ENCODE data around the gene CNGB1. TPM values are rescaled to one million over a fixed set of nuclear protein-coding genes. Genes with fewer than 3 reads are reported as not detected.

CNGB1 gene
- total and polyA plus RNA-seq, 2 of the 13 experiments (the other 11 are each of a cell fraction or from before 2014, with no cell fraction given), result 0.02 to 0.15 TPM

GRCh38 chr16:58016840-58017446, 46.0 kb upstream of the CNGB1 start (continued):
- TF ChIP-seq, protein P1, sequence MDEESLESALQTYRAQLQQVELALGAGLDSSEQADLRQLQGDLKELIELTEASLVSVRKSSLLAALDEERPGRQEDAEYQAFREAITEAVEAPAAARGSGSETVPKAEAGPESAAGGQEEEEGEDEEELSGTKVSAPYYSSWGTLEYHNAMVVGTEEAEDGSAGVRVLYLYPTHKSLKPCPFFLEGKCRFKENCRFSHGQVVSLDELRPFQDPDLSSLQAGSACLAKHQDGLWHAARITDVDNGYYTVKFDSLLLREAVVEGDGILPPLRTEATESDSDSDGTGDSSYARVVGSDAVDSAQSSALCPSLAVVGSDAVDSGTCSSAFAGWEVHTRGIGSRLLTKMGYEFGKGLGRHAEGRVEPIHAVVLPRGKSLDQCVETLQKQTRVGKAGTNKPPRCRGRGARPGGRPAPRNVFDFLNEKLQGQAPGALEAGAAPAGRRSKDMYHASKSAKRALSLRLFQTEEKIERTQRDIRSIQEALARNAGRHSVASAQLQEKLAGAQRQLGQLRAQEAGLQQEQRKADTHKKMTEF (CRISPR knock-in tag; IDR thresholded peaks at IDR 0.05), result no peak
- TF ChIP-seq SIX4 (CRISPR knock-in tag; IDR thresholded peaks at IDR 0.05) (no peak), LCORL (IDR thresholded peaks at IDR 0.05) (no peak), LCORL (CRISPR knock-in tag; IDR thresholded peaks at IDR 0.05) (no peak), ZMYM3 (CRISPR knock-in tag; IDR thresholded peaks at IDR 0.05) (no peak)
- TF ChIP-seq, protein P2, sequence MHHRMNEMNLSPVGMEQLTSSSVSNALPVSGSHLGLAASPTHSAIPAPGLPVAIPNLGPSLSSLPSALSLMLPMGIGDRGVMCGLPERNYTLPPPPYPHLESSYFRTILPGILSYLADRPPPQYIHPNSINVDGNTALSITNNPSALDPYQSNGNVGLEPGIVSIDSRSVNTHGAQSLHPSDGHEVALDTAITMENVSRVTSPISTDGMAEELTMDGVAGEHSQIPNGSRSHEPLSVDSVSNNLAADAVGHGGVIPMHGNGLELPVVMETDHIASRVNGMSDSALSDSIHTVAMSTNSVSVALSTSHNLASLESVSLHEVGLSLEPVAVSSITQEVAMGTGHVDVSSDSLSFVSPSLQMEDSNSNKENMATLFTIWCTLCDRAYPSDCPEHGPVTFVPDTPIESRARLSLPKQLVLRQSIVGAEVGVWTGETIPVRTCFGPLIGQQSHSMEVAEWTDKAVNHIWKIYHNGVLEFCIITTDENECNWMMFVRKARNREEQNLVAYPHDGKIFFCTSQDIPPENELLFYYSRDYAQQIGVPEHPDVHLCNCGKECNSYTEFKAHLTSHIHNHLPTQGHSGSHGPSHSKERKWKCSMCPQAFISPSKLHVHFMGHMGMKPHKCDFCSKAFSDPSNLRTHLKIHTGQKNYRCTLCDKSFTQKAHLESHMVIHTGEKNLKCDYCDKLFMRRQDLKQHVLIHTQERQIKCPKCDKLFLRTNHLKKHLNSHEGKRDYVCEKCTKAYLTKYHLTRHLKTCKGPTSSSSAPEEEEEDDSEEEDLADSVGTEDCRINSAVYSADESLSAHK (CRISPR knock-in tag; IDR thresholded peaks at IDR 0.05; ENCODE audit: borderline replicate concordance), result no peak
- TF ChIP-seq, protein P3, sequence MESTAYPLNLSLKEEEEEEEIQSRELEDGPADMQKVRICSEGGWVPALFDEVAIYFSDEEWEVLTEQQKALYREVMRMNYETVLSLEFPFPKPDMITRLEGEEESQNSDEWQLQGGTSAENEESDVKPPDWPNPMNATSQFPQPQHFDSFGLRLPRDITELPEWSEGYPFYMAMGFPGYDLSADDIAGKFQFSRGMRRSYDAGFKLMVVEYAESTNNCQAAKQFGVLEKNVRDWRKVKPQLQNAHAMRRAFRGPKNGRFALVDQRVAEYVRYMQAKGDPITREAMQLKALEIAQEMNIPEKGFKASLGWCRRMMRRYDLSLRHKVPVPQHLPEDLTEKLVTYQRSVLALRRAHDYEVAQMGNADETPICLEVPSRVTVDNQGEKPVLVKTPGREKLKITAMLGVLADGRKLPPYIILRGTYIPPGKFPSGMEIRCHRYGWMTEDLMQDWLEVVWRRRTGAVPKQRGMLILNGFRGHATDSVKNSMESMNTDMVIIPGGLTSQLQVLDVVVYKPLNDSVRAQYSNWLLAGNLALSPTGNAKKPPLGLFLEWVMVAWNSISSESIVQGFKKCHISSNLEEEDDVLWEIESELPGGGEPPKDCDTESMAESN (CRISPR knock-in tag; conservative IDR thresholded peaks at IDR 0.05), result no peak
- TF ChIP-seq, protein P4, sequence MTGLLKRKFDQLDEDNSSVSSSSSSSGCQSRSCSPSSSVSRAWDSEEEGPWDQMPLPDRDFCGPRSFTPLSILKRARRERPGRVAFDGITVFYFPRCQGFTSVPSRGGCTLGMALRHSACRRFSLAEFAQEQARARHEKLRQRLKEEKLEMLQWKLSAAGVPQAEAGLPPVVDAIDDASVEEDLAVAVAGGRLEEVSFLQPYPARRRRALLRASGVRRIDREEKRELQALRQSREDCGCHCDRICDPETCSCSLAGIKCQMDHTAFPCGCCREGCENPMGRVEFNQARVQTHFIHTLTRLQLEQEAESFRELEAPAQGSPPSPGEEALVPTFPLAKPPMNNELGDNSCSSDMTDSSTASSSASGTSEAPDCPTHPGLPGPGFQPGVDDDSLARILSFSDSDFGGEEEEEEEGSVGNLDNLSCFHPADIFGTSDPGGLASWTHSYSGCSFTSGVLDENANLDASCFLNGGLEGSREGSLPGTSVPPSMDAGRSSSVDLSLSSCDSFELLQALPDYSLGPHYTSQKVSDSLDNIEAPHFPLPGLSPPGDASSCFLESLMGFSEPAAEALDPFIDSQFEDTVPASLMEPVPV (CRISPR knock-in tag; IDR thresholded peaks at IDR 0.05), result no peak

Data from HepG2 (cell line).